Fibroblast of skin of right biceps (primary cell): Measurements from ENCODE around the gene OOSP1.
"Not testable (repeated sequence)": the region's sequence is repeated elsewhere in the genome, so short reads cannot be mapped to it uniquely, and the experiment has no call there.

ENCODE experiments used
- DNase-seq: peaks from one replicate; pipeline ENCODE4 v3.0.0-alpha.2; 2013

The OOSP1 gene

DNA sequence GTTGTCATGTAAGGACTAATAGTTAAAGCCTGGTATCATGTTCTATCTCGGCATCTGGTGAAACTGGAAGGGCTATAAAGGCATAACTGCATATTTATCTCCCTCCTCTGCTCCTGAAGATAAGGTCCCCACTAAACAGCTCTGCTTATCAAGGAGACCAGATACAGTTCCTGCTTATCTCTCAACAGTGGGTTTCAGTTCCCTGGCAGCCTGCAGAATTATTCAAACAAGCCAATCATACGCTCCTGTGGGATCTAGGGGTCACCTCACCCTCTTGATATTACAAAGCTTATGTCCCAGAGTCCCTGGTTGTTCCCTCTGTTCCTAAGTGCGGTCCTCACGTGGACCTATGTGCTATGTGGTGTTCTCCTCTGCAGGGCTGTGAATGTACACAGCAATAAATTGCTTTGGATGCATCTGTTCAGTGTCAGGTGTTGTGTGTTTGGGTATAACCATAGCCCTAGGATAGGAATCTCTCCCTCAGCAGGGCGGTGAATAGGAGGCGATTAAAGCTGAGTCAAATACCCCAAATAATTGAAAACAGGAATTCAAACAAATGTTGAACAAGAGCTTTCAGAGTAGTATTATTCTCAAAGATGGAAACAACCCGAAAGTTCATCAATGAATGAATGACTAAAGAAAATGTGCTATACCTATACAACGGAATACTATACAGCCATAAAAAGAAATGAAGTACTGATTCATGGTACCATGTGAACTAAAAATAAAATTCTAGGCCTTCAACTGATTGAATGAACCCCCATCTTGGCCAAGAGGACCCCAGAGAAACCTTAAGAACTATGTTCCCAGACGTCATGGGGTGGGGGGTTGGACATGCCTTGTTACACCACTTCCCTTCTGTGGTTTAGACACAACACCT, 22.5 kb downstream of the OOSP1 start:
- no peak for DNase-seq

DNA sequence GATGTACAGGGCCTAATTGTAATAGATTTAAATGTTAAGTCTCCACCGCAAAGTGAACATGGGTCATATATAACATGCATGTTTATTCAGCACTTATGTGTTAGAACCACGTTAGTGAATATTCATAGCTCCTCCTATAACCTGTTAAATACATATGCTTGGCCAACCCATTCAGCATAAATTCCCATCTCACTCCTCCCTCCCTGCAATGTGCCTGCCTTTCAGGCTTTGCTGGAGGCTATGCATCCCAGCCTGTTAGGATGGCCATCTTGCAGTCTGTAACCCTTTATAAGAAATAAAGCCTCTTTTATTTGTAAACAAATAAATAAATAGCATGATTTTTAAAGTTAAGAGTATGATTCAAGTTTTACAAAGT, 23.9 kb downstream of the OOSP1 start:
- DNase-seq = no peak

DNA sequence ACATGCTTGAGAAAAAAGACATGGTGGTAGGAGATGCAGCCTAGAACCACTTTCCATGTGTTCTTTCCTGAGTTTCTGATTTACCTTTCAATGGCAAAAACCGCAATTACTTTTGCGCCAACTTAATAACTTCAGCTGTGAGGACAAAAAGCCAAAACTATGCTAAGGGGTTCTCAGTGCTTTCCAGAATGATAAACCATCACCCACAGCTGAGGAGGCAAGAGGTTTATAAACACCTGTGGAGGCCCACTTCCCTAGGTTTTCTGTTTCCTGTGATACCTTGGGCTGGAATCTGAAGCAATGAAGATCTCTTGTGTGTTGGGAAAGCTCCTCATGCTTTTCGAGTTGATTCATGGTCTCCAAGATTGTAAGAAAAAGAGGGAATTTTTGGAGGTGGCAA, 25.5 kb downstream of the OOSP1 start, which contains the start of gene OOSP4A:
TSS of gene OOSP4A (plus strand) at position 301 of the 400 bp plus-strand sequence. CDS start at position 301, 0 bp downstream.
- no peak for DNase-seq

DNA sequence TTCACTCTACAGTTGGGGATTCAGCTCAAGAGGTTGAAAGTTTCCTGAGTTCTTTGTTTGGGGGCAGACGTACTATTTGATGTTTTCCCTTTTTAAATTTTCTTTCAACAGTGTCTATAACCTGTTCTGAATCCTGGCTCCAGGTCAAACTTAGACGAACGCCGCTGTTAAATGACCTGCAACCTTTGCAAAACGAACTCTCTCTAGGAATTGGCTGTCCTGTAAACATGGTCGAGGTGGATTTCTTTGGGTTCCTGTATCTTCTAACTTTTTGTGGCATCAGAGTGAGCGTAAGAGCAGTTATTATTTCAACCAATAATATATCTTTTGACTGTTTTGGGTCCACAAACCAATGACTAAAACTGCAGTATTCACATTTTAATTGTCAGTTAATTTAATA, 27.2 kb downstream of the OOSP1 start:
- DNase-seq = no peak

DNA sequence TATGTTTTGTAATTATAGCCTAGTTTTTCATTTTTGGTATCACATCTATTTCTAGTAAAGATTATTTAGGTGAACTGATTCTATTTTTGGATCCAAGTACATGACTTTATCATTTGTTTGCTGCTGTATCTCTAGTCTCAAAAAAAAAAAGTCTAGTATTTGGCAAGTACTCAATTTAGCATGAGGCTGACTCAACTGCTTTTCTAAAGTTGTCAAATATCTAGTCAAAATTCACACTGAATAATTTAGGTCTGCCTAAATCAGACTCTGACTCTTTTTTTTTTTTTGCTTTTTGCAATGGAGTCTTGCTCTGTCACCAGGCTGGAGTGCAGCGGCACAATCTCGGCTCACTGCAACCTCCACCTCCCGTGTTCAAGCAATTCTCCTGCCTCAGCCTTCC, 28.0 kb downstream of the OOSP1 start:
- DNase-seq = no peak

DNA sequence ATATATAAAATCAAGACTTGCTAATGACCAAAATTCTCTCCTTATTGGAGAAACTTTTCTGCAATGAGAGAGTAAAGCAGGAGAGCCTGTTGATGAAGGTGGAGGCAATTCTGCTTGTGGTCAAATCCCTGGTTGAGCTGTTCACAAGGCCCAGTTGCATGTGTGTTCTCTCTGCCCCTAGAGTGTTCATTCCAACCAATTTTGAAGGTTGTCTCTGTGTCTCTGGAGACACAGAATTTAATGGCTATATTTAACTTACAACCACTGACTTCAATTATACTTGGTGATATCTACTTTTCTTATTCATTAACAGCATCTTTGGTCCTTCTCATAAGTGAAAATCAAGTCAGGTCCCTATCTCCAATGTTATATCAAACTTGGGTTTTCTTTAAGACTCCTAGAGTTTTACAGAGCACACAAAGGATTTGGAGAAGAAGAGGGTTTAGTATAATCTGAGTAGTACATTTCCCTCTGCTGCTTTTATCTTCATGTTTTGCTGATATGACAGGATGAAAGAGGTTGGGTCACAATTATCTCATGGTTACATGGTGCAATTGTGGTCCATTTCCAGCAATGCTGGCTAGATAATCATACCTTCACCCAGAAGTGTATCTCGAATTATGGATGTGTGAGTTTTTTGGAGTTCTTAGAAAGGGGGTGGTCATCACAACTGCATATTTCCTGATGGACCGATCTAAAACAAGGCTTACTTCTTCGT, 29.6 kb downstream of the OOSP1 start:
- no peak for DNase-seq

DNA sequence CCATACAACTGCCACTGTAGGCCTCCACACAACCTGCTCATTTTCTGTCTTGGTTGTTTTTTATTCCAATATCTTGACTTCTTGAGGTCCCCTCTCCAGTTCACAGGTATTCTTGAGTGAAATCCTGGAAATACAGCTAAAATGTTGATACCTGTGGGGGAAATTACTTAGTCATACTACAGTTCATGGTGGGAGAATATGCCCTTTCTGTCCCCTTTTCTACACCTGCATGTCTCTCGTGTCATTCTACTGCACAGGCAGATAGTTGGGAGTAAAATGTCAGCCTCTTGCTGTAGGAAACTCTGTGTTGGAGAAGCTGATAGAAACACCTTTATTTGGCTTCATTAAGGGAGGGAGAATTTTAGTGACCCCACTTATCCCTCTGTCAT, 30.2 kb downstream of the OOSP1 start:
- DNase-seq = no peak

DNA sequence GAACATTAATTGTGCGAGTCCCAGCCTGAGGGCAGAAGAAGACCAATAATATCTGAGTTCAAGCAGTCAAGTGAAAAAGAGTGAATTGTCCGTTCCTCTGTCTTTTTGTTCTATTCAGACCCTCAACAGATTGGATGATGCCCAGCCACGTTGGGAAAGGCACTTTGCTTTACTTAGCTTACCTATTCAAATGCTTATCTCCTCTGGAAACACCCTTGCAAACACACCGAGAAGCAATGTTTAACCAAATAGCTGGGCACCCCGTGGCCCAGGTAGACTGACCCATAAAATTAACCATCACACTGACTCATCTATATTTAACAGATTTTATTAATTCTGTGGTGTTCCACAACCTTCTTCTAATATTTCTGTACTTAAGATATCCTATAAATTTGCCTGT, 34.9 kb downstream of the OOSP1 start:
- no peak for DNase-seq

DNA sequence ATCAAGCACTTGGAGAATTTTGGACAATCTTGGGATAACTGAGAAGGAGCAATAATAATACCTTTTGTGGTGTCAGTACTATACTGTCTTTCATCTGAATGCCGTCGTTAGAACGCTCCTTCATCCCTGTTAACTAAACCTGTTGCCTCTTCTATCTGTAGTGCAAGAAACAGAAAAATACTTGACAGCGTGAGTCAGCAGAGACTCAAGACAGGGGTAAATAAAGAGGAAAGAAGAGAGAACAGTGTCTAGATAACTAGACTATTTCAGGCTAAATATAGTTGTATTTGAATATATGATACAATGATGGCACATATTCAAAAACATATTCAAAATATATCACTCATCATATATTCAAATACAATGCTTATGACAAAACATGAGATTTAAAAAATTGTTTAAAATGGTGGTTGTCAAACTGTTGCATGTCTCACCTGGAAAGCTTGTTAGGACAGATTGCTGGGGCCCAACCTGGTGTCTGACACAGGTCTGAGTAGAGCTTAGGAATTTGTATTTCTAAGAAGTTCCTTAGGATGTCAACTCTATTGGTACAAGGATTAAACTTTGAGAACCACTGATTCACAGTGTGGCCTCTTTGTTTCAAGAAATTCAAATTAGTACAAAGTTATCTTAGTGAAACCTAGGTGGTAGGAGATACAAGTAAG, 43.0 kb downstream of the OOSP1 start:
- no peak for DNase-seq

DNA sequence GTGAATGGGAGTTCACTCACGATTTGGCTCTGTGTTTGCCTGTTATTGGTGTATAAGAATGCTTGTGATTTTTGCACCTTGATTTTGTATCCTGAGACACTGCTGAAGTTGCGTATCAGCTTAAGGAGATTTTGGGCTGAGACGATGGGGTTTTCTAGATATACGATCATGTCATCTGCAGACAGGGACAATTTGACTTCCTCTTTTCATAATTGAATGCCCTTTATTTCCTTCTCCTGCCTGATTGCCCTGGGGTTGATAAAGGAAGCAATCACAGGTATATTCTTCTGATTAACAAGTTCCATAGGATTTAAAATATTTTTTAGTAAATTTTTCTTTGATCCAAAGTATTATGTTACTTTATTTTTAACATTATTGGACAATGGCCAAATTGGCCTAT, 43.8 kb downstream of the OOSP1 start:
- DNase-seq = not testable (repeated sequence)

DNA sequence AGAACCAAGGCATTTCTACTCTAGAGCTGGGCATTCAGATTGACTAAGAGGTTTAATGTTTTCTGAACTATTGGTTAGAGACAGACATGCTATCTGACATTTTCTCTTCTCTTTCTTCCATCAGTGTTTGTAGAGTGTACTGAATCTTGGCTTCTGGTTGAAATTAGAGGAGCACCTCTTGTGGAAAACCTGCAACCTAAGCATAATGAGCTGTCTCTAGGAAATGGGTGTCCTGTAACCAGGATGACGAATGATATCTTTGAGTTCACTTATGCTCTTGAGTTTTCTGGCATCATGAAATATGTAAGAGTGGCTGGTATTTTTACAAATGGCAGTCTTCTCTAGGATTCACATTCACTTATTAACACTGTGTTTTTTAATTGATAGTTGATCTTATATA, 45.0 kb downstream of the OOSP1 start:
- no peak for DNase-seq

DNA sequence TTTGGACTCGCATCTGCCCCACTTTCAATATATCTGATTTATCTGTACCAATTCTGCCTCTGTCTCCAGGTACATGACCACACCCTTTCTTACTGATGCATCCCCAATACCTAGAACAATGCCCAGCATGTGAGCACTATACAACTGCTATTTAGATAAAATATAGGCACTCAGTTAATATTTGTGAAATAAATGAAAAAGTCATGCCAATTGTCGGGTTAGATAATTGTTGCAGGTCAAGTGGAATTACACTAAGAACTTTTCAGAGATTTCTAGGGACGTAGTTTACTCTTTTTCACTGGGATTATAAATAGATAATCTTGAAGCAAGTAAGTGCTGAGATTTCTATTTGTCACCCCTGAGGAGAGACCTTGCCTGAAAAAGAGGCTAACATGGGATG, 46.1 kb downstream of the OOSP1 start:
- no peak for DNase-seq

DNA sequence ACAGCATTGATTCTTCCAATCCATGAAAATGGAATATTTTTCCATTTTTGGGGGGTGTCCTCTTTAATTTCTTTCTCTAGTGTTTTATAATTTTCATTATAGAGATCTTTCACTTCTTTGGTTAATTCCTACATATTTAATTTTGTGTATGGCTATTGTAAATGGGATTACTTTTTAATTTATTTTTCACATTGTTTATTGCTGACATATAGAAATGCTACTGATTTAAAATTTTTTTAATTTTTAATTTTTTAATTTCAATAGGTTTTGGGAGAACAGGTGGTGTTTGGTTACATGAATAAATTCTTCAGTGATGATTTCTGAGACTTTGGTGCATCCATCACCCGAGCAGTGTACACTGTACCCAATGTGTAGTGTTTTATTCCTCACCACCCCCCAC, 52.2 kb downstream of the OOSP1 start:
- DNase-seq = no peak

DNA sequence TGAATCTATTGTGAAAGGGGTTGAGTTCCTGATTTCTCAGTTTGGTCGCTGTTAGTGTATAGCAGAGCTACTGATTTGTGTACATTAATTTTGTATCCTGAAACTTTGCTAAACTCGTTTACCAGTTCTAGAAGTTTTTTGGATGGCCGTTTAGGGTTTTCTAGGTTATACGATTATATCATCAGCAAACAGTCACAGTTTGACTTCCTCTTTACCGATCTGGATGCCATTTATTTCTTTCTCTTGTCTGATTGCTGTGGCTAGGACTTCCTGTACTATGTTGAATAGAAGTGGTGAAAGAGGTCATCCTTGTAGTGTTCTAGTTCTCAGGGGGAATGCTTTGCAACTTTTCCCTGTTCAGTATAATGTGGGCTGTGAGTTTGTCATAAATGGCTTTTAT, 54.2 kb downstream of the OOSP1 start:
- DNase-seq = no peak

DNA sequence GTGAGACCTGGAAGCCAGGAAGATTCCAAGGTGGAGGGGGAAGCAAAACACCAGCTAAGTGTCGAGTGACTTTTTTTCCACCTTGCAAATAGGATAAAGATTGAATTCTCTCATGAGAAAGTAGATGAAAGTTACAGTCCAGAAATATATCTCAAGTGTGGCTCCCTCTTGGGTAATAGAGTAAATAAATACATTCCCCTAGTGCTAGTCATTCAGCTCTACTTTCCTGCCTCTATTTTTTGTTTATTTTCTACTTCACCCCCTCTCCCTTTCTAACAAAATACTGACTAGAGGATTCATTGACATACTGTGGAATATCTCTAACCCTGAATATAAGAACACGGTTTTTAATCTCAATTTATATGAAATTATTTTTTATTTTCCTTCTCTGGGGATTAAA, 59.6 kb downstream of the OOSP1 start:
- no peak for DNase-seq

DNA sequence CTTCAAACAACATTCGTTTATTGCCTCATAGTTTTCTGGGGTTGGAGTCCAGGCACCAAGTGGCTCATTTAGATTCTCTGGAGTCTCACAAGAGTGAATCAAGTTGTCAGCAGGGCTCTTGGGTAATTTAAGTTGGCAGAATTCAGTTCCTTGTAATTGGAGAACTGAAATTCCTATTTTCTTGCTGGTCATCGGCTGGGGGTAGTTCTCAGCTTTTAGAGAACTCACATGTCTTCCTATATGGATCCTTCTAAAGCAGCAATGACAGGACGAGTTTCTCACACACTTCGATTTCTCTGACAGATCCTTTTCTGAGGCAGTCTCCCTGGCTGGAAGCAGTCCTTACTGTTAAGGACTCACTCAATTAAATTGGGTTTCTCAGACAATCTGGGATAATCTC, 61.5 kb downstream of the OOSP1 start:
- DNase-seq = no peak

DNA sequence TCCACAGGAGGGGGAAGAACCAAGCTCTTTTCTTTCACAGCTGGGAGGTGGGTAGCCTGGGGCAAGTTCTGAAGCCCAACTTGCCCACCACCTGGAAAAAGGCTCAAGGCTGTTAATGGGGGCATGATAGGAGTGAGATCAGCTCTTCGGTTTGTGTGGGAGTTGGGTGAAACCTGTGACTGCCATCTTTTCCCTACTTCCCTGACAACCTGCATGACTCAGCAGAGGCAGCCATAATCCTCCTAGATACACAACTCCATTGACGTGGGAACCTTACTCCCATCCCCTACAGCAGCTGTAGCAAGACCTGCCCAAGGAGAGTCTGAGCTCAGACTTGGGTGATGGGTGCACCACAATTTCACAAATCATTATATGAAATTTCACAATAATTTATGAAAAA, 65.5 kb downstream of the OOSP1 start:
- DNase-seq = no peak

DNA sequence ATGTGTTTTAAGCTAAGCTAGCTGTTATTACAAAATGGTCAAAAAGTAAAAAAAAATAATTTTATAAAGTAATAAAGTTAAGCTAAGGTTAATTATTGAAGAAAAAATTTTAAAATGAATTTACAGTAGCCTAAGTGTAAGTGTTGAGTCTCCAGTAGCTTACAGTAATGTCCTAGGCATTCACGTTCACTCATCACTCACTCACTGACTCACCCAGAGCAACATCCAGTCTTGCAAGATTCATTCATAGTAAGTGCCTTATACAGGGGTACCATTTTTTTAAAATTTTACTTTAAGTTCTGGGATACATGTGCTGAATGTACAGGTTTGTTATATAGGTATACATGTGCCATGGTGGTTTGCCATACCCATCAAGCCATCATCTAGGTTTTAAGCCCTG, 67.1 kb downstream of the OOSP1 start:
- no peak for DNase-seq
